Prostate gland (tissue), 2 donors: Measurements from ENCODE around the gene RHBDD2. TPM values are rescaled to one million over a fixed set of nuclear protein-coding genes. Genes with fewer than 3 reads are reported as not detected.
"Not testable (repeated sequence)": the region's sequence is repeated elsewhere in the genome, so short reads cannot be mapped to it uniquely, and the experiment has no call there.

Experiments used
- DNase-seq: peaks from one replicate; pipeline ENCODE4 v3.0.0-alpha.2; 2019; ENCODE audit warnings: low spot score
- H3K27ac ChIP-seq, 2 donors: fragments of 200-600 bp; sonication (generic); 2 replicates each; pipeline ENCODE4 v1.5.1; 2017 to 2019
- H3K27me3 ChIP-seq: fragments of 200-600 bp; sonication (generic); replicated peaks from 2 replicates; pipeline ENCODE4 v1.5.1; 2019; ENCODE audit not compliant: insufficient read depth
- H3K36me3 ChIP-seq, 2 donors: fragments of 200-600 bp; sonication (generic); 1 replicate in 1 of 2; 2 replicates in 1 of 2; pipeline versions ENCODE4 v1.5.1 to v1.8.1; 2017 to 2019
- H3K4me1 ChIP-seq: fragments of 200-600 bp; sonication (generic); replicated peaks from 2 replicates; pipeline ENCODE4 v1.5.1; 2019
- H3K4me3 ChIP-seq, 2 donors: fragments of 200-600 bp; sonication (generic); 2 replicates each; pipeline ENCODE4 v1.5.1; 2017 to 2019
- H3K9me3 ChIP-seq: fragments of 200-600 bp; sonication (generic); 2 replicates; pipeline ENCODE4 v1.5.1; 2017
- CTCF ChIP-seq, 4 experiments: fragments of 200-600 bp in 2 of 4; fragments of 450-650 bp in 2 of 4; sonication (generic) in 2 of 4; IDR thresholded peaks; 1 replicate in 3 of 4; 2 replicates in 1 of 4; pipeline ENCODE4 v1.5.1; 2016 to 2019; ENCODE audit warnings: antibody characterized with exemption in 4 of 4, mild to moderate bottlenecking in 2 of 4, moderate library complexity in 2 of 4
- POLR2A ChIP-seq: fragments of 450-650 bp; IDR thresholded peaks from one replicate; pipeline ENCODE4 v1.6.1; 2016; ENCODE audit warnings: antibody characterized with exemption, mild to moderate bottlenecking
- POLR2AphosphoS5 ChIP-seq: sonication (generic); formaldehyde crosslinking; IDR thresholded peaks from one replicate; pipeline ENCODE4 v1.6.1; 2017; ENCODE audit warnings: antibody characterized with exemption
- WGBS: methylation state at CpG from one replicate; pipeline ENCODE4 v1.1.5; 2018; 5-methylcytosine and 5-hydroxymethylcytosine counted together
- intact Hi-C: fragments of 100-400 bp; cut with DNase I; formaldehyde crosslinking; loops from one replicate; pipeline ENCODE4 v1.14.2; 2022
- total RNA-seq, 2 donors: library from RNA; depleted of rRNA; stranded (reverse); fragments of >200 nt; gene quantifications; one replicate each; pipeline ENCODE4 v1.1.0, GENCODE V29; 2016

RHBDD2 gene
- total RNA-seq, 2 donors from 2014 or later, result 101 to 130 TPM

GRCh38 chr7:75889826-75890225 lies 11.0 kb downstream of the RHBDD2 start:
- DNase-seq, result no peak
- Histone ChIP-seq H3K4me3 (no peak overlapping the region), H3K4me1 (no peaks in the 10 kb centered on the region), H3K9me3 (no peaks in the 10 kb centered on the region), H3K27ac (no peak overlapping the region), H3K27me3 (no peaks in the 10 kb centered on the region), H3K36me3 (peaks cover 2 to 7% of the 10 kb centered on the region in 2 donors)
- intact Hi-C loops, result no loop called here
- 85% methylated on average over 11 of the region's 11 CpGs for WGBS
- TF ChIP-seq POLR2A (no peak), POLR2AphosphoS5 (no peak), CTCF (IDR thresholded peaks at IDR 0.05) (no peak)

GRCh38 chr7:75891237-75891636 lies 12.4 kb downstream of the RHBDD2 start:
- H3K9me3 ChIP-seq, H3K4me1 ChIP-seq, H3K36me3 ChIP-seq, DNase-seq, H3K27me3 ChIP-seq, H3K27ac ChIP-seq, intact Hi-C loops, H3K4me3 ChIP-seq: not testable (repeated sequence)
- WGBS, result 73% methylated on average over 7 of the region's 7 CpGs

GRCh38 chr7:75891815-75892411 lies 13.1 kb downstream of the RHBDD2 start:
- Histone ChIP-seq H3K36me3 (peaks cover 0 to 7% of the 10 kb centered on the region in 2 donors), H3K4me1 (no peaks in the 10 kb centered on the region), H3K9me3 (no peaks in the 10 kb centered on the region), H3K27ac (peak overlapping the region in 1 of 2 donors; percentile 30), H3K27me3 (no peaks in the 10 kb centered on the region), H3K4me3 (no peak overlapping the region)
- intact Hi-C loops, result no loop called here
- no peak for DNase-seq
- WGBS, result 92% methylated on average over 7 of the region's 7 CpGs
- TF ChIP-seq CTCF (IDR thresholded peaks at IDR 0.05), result no peak
- no peak for TF ChIP-seq POLR2AphosphoS5
- no peak for TF ChIP-seq POLR2A

- Histone ChIP-seq H3K27ac (peak overlapping the region; percentile 30 to 52), H3K27me3 (no peaks in the 10 kb centered on the region), H3K4me3 (no peak overlapping the region), H3K4me1 (no peaks in the 10 kb centered on the region), H3K36me3 (peaks cover 0 to 3% of the 10 kb centered on the region in 2 donors), H3K9me3 (no peaks in the 10 kb centered on the region)
- DNase-seq, result peak; percentile 48
- intact Hi-C loops, result no loop called here
- 32% methylated on average over 15 of the region's 15 CpGs for WGBS
- no peak for TF ChIP-seq POLR2A
- TF ChIP-seq POLR2AphosphoS5, result peak; percentile 46
- TF ChIP-seq CTCF (IDR thresholded peaks at IDR 0.05), result no peak
Measured at GRCh38 chr7:75892634-75893272, 13.9 kb downstream of the RHBDD2 start.

GRCh38 chr7:75896803-75897327 lies 18.0 kb downstream of the RHBDD2 start:
- Histone ChIP-seq H3K36me3 (no peaks in the 10 kb centered on the region), H3K4me3 (no peak overlapping the region), H3K4me1 (no peaks in the 10 kb centered on the region), H3K27me3 (no peaks in the 10 kb centered on the region), H3K27ac (no peak overlapping the region), H3K9me3 (no peaks in the 10 kb centered on the region)
- intact Hi-C loops, result no loop called here
- DNase-seq, result no peak
- WGBS, result 88% methylated on average over 6 of the region's 6 CpGs
- no peak for TF ChIP-seq POLR2A
- TF ChIP-seq CTCF (IDR thresholded peaks at IDR 0.05), result no peak
- TF ChIP-seq POLR2AphosphoS5, result no peak
